MM.1S (cell line): ENCODE results near the gene NOTUM.

Experiments
- DNase-seq: peaks from one replicate; pipeline ENCODE4 v3.0.0-alpha.2; 2015
- H2AFZ ChIP-seq: fragments of 300-600 bp; sonication (generic); 2 replicates; pipeline ENCODE4 v1.6.0; 2016; ENCODE audit warnings: antibody characterized with exemption, low read length
- H3F3A ChIP-seq: fragments of 300-600 bp; sonication (generic); 2 replicates; pipeline ENCODE4 v1.6.1; 2016; ENCODE audit warnings: mild to moderate bottlenecking, antibody characterized with exemption, low read length, moderate library complexity, mixed read lengths; ENCODE audit not compliant: insufficient read depth
- H3K27ac ChIP-seq: fragments of 300-600 bp; sonication (generic); 2 replicates; pipeline ENCODE4 v1.5.1; 2016; ENCODE audit warnings: mild to moderate bottlenecking, low read length
- H3K27me3 ChIP-seq: fragments of 300-600 bp; sonication (generic); replicated peaks from 2 replicates; pipeline ENCODE4 v1.6.0; 2016; ENCODE audit warnings: low read length; ENCODE audit not compliant: insufficient read depth
- H3K36me3 ChIP-seq: fragments of 300-600 bp; sonication (generic); replicated peaks from 2 replicates; pipeline ENCODE4 v1.6.1; 2016; ENCODE audit warnings: mild to moderate bottlenecking, low read length, mixed read lengths; ENCODE audit not compliant: insufficient read depth
- H3K4me1 ChIP-seq: fragments of 300-600 bp; sonication (generic); 2 replicates; pipeline ENCODE4 v1.6.1; 2016; ENCODE audit warnings: low read length, mixed read lengths
- H3K4me2 ChIP-seq: fragments of 300-600 bp; sonication (generic); 2 replicates; pipeline ENCODE4 v1.6.0; 2016; ENCODE audit warnings: low read depth, low read length
- H3K4me3 ChIP-seq: fragments of 300-600 bp; sonication (generic); 2 replicates; pipeline ENCODE4 v1.5.1; 2016; ENCODE audit warnings: low read length, mixed read lengths
- H3K79me2 ChIP-seq: fragments of 300-600 bp; sonication (generic); 2 replicates; pipeline ENCODE4 v1.6.1; 2016; ENCODE audit warnings: mixed run types, low read length, mixed read lengths
- H3K9ac ChIP-seq: fragments of 300-600 bp; sonication (generic); 2 replicates; pipeline ENCODE4 v1.6.1; 2016; ENCODE audit warnings: low read length, mixed read lengths
- H3K9me2 ChIP-seq: fragments of 300-600 bp; sonication (generic); replicated peaks from 2 replicates; pipeline ENCODE4 v1.6.1; 2016; ENCODE audit warnings: mild to moderate bottlenecking, low read length, mixed read lengths; ENCODE audit not compliant: insufficient read depth
- H3K9me3 ChIP-seq: fragments of 300-600 bp; sonication (generic); replicated peaks from 2 replicates; pipeline ENCODE4 v1.6.1; 2016; ENCODE audit warnings: mild to moderate bottlenecking, low read length, mixed read lengths; ENCODE audit not compliant: insufficient read depth
- H4K20me1 ChIP-seq: fragments of 300-600 bp; sonication (generic); 2 replicates; pipeline ENCODE4 v1.6.1; 2016; ENCODE audit warnings: mild to moderate bottlenecking, low read length, moderate library complexity, mixed read lengths; ENCODE audit not compliant: insufficient read depth
- EZH2 ChIP-seq: fragments of 300-600 bp; sonication (generic); optimal IDR thresholded peaks from 2 replicates; pipeline ENCODE3; 2017; ENCODE audit warnings: low read depth, mild to moderate bottlenecking, antibody characterized with exemption, low read length, mixed read lengths
- EZH2phosphoT487 ChIP-seq: fragments of 300-600 bp; sonication (generic); IDR thresholded peaks from 2 replicates; pipeline ENCODE4 v1.6.1; 2018; ENCODE audit warnings: antibody characterized with exemption, low read length
- TF ChIP-seq, protein P1 (sequence below): fragments of 300-600 bp; sonication (generic); IDR thresholded peaks from 2 replicates; pipeline ENCODE4 v1.5.1; 2016; ENCODE audit warnings: antibody characterized with exemption, low read length, mixed read lengths

The NOTUM gene

DNA sequence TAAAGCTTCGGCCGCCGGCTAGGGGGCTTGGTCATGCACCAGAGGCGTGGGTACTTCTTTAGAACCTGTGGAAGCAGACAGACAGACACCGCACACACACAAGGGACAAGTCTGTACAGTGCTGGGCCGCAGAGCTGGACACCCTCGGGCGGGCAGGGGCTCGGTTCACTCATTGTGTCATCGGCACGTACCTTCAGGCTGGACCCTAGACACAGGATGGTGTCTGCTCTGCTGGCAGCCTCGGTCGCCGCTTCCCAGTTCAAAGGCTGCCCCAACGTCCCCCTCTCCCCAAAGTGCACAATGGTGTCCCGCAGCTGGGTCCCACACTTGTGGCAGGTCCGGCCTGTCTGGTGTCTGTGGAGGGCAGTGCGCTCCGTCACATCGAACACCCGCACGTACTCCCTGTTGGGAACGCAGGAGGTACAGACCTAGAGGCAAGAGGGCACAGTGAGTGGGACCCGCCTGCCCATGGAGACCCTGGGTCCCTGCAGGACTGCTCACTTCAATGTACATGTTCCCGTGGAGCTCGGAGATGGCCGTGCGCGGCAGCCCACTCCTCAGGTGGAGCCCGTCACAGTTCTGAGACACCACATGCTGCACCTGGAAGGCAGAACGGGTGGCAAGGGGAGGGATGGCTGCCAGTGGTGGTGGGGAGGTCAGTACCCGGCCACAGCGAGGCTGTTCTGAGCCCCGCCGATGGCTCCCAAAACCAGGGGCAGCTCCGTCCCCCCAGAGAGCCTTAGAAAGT, 46.7 kb downstream of the NOTUM start:
- H3K4me3 ChIP-seq: no peak overlapping the region
- H3K36me3 ChIP-seq: peaks cover 11% of the 10 kb centered on the region; the same call in 1 of the 2 replicates
- H2AFZ ChIP-seq: no peak overlapping the region
- peaks cover 49% of the 10 kb centered on the region for H3K79me2 ChIP-seq
- peaks cover 3% of the 10 kb centered on the region; the same call in 1 of the 2 replicates for H3F3A ChIP-seq
- H3K9ac ChIP-seq: no peak overlapping the region
- no peak overlapping the region for H3K27ac ChIP-seq
- TF ChIP-seq, protein P1, sequence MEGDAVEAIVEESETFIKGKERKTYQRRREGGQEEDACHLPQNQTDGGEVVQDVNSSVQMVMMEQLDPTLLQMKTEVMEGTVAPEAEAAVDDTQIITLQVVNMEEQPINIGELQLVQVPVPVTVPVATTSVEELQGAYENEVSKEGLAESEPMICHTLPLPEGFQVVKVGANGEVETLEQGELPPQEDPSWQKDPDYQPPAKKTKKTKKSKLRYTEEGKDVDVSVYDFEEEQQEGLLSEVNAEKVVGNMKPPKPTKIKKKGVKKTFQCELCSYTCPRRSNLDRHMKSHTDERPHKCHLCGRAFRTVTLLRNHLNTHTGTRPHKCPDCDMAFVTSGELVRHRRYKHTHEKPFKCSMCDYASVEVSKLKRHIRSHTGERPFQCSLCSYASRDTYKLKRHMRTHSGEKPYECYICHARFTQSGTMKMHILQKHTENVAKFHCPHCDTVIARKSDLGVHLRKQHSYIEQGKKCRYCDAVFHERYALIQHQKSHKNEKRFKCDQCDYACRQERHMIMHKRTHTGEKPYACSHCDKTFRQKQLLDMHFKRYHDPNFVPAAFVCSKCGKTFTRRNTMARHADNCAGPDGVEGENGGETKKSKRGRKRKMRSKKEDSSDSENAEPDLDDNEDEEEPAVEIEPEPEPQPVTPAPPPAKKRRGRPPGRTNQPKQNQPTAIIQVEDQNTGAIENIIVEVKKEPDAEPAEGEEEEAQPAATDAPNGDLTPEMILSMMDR: no peak
- TF ChIP-seq EZH2: no peak
- TF ChIP-seq EZH2phosphoT487: no peak
- peaks cover 13% of the 10 kb centered on the region for H3K4me1 ChIP-seq
- no peak overlapping the region for H3K4me2 ChIP-seq
- H3K9me3 ChIP-seq: no peaks in the 10 kb centered on the region
- H3K27me3 ChIP-seq: no peaks in the 10 kb centered on the region
- no peak for DNase-seq
- H4K20me1 ChIP-seq: no peaks in the 10 kb centered on the region
- no peaks in the 10 kb centered on the region for H3K9me2 ChIP-seq

DNA sequence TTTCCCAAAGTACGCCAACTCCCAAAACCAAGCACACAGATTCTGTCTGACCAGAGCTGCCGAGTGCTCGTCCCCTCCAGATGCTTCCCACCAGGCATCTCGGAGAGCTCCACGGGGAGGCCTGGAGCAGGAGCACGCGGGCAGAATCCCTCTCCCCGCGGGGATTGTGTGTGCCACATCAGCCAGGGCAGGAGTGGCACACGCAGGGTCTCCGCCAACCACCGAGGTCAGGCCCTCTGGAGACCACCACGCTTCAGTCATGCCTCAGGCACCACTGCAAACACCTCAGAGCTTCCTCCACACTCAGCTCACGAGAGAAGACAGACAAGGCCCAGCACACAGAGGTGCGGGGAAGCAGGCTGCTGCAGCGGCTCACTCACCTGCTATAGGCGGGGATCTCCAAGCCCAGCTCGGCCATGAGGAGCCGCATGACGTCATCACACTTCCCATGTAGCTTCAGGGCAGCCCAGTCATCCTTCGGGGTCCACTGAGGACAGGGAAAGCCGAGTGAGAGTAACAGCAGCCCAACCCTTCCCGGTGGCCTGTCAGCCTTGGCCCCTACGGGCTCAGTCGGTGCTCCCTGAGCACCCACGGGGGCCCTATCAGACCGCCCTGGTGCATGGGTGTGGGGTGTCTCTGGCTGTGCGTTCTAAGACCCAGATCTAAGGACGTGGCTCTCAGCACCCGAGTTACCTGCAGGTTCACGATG, 47.4 kb downstream of the NOTUM start:
- H3K79me2 ChIP-seq: peaks cover 51% of the 10 kb centered on the region
- H3K9ac ChIP-seq: no peak overlapping the region
- H3K4me3 ChIP-seq: no peak overlapping the region
- peaks cover 13% of the 10 kb centered on the region for H3K4me1 ChIP-seq
- no peak for DNase-seq
- H4K20me1 ChIP-seq: no peaks in the 10 kb centered on the region
- H3F3A ChIP-seq: no peaks in the 10 kb centered on the region; the same call in 1 of the 2 replicates
- H2AFZ ChIP-seq: no peak overlapping the region
- no peaks in the 10 kb centered on the region for H3K9me2 ChIP-seq
- no peaks in the 10 kb centered on the region for H3K9me3 ChIP-seq
- H3K27me3 ChIP-seq: no peaks in the 10 kb centered on the region
- TF ChIP-seq, protein P1: no peak
- no peak for TF ChIP-seq EZH2
- TF ChIP-seq EZH2phosphoT487: no peak
- H3K4me2 ChIP-seq: no peak overlapping the region
- peaks cover 11% of the 10 kb centered on the region; the same call in 1 of the 2 replicates for H3K36me3 ChIP-seq
- no peak overlapping the region for H3K27ac ChIP-seq

DNA sequence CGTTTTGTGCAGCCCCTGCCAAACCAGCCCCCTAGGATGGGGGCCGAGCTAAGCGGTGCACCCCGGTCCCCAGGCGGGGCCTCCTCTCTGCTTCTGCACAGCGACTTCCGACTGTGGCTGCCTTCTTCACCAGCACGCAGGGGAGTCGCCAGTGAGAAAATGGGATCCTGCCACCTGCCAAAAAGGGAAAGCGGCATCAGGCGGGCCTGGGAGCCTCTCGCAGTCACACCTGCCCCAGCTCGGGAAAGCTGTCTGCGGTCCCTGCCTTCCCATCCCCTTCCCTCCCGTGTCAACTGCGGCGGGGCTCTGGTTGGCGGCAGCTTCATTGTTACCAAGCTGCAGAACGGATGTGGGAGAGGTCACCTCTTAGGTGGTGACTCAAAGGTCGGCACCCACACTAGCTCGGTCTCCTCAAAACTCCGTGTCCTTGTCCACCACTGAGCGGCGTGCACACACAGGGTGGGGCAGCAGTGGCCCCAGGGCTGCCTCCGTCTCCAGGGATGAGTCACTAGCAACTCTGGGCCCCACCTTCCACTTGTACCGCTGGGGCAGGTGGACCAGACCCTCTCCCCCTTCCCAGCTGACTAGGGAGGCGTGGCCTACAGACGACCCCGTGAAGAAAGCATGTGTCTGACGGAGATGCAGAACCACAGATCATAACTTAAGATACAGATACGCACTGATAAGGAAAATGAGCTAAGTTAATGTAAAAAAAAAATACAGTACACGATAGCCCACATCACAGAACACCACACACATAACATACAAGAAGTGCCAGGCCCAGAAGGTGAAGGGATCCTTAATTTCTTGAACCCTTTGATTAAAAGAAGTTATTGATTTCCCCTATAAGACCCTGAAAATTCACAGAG, 48.3 kb downstream of the NOTUM start:
- no peak for DNase-seq

More for the DNA sequence above, 48.3 kb downstream of the NOTUM start:
- Histone ChIP-seq H3K9me2 (no peaks in the 10 kb centered on the region), H3K4me1 (peaks cover 13% of the 10 kb centered on the region), H3K4me3 (no peak overlapping the region), H3K79me2 (peaks cover 51% of the 10 kb centered on the region), H3K36me3 (peaks cover 11% of the 10 kb centered on the region; the same call in 1 of the 2 replicates), H3K27ac (no peak overlapping the region), H3K9ac (no peak overlapping the region), H3K9me3 (no peaks in the 10 kb centered on the region), H3K4me2 (no peak overlapping the region), H3K27me3 (no peaks in the 10 kb centered on the region), H3F3A (no peaks in the 10 kb centered on the region; the same call in 1 of the 2 replicates), H4K20me1 (no peaks in the 10 kb centered on the region), H2AFZ (no peak overlapping the region)
- TF ChIP-seq, protein P1: no peak
- TF ChIP-seq EZH2phosphoT487: no peak
